Measurements from ENCODE around the gene CTSE.
A peak's percentile ranks its signal among the peaks of the same experiment; 100 is the strongest.
"Not testable (repeated sequence)": the region's sequence is repeated elsewhere in the genome, so short reads cannot be mapped to it uniquely, and the experiment has no call there.

Gene CTSE

GRCh38 chr1:206013026-206013795 lies 10.5 kb downstream of the CTSE start:
- no peak for DNase-seq

GRCh38 chr1:206012086-206012859 lies 11.4 kb downstream of the CTSE start:
- peak; percentile 80 for DNase-seq

- no peak for DNase-seq
These were observed 12.6 kb downstream of the CTSE start for GRCh38 chr1:206011057-206011456.

GRCh38 chr1:206010060-206010459 lies 13.6 kb downstream of the CTSE start:
- DNase-seq = no peak

GRCh38 chr1:206006946-206007345 lies 16.7 kb downstream of the CTSE start:
- DNase-seq = no peak

GRCh38 chr1:206005778-206006180 lies 17.9 kb downstream of the CTSE start:
- DNase-seq = peak; percentile 13

GRCh38 chr1:206005234-206005633 lies 18.5 kb downstream of the CTSE start:
- DNase-seq = no peak

GRCh38 chr1:206004826-206005225 lies 18.9 kb downstream of the CTSE start:
- DNase-seq = no peak

GRCh38 chr1:206003854-206004800 lies 19.6 kb downstream of the CTSE start:
- DNase-seq = no peak

- no peak for DNase-seq
These were observed 20.6 kb downstream of the CTSE start, which contains the start of gene RAB7B for GRCh38 chr1:206002871-206003801. TSS of gene RAB7B (minus strand) at chr1:206003395. CDS start at chr1:205994135, 9,260 bp downstream.

- no peak for DNase-seq
These were observed 21.5 kb downstream of the CTSE start for GRCh38 chr1:206002160-206002559.

GRCh38 chr1:206001476-206001888 lies 22.2 kb downstream of the CTSE start:
- DNase-seq = peak; percentile 40

- no peak for DNase-seq
These were observed 22.9 kb downstream of the CTSE start for GRCh38 chr1:206000641-206001339.

GRCh38 chr1:205998457-205999241 lies 25.0 kb downstream of the CTSE start:
- no peak for DNase-seq

GRCh38 chr1:205996641-205997040 lies 27.1 kb downstream of the CTSE start:
- DNase-seq = not testable (repeated sequence)

- no peak for DNase-seq
These were observed 29.3 kb downstream of the CTSE start for GRCh38 chr1:205994346-205994745.

GRCh38 chr1:205993068-205993467 lies 30.6 kb downstream of the CTSE start:
- DNase-seq = no peak

- no peak for DNase-seq
These were observed 31.3 kb downstream of the CTSE start for GRCh38 chr1:205992218-205992882.

GRCh38 chr1:205991237-205991636 lies 32.5 kb downstream of the CTSE start:
- no peak for DNase-seq

GRCh38 chr1:205990226-205990625 lies 33.5 kb downstream of the CTSE start:
- DNase-seq = no peak

Measured in CD4-positive, alpha-beta T cell treated with Interferon gamma for 1 hour (primary cell).